ENCODE measurements around the gene PSME3IP1. TPM values are rescaled to one million over a fixed set of nuclear protein-coding genes. Genes with fewer than 3 reads are reported as not detected.

Gene PSME3IP1
- total and polyA plus RNA-seq, 2 of the 4 experiments (the other 2 are of a cell fraction): 50.2 to 75.2 TPM

- Histone ChIP-seq H3K79me1 (ENCODE audit: low read depth in 1 of 2, low read length in 2 of 2) (peaks cover 21 to 73% of the 10 kb centered on the region in 2 experiments), H3K4me2 (ENCODE audit: low read depth, low read length) (peak overlapping the region; percentile 95), H3K18ac (ENCODE audit: low read depth, low read length) (no peak overlapping the region; the same call in 1 of the 2 replicates), H4K5ac (ENCODE audit: low read depth, low read length) (peak overlapping the region; percentile 70), H4K20me1 (ENCODE audit: insufficient read depth, low read length) (peaks cover 12% of the 10 kb centered on the region; the same call in 1 of the 2 replicates), H3K4me3 (ENCODE audit: insufficient read depth, low read depth, low read length) (peak overlapping the region; percentile 90), H2BK15ac (ENCODE audit: low read depth, low read length) (no peak overlapping the region; the same call in 2 of the 3 replicates), H2BK20ac (ENCODE audit: low read depth, low read length) (no peak overlapping the region), H3K23ac (ENCODE audit: low read depth, low read length) (peak overlapping the region; percentile 63), H3K56ac (ENCODE audit: extremely low read depth, insufficient read depth, low read length) (peak overlapping the region; percentile 45), H3K4me1 (ENCODE audit: control insufficient read depth, insufficient read depth, low read length) (peaks cover 7% of the 10 kb centered on the region; the same call in 1 of the 2 replicates), H2AK9ac (replicated peaks; ENCODE audit: low read depth, low read length, poor library complexity) (peak overlapping the region; percentile 95), H2AK5ac (ENCODE audit: low read depth, low read length) (peak overlapping the region; percentile 59), H3K4ac (ENCODE audit: low read depth, low read length) (peak overlapping the region; percentile 85), H3K9me1 (ENCODE audit: insufficient read depth, low read length) (peaks cover 3% of the 10 kb centered on the region; the same call in 1 of the 2 replicates), H2BK120ac (ENCODE audit: low read depth, low read length) (no peak overlapping the region; the same call in 1 of the 2 replicates), H3K9me3 (ENCODE audit: control insufficient read depth, insufficient read depth, low read length) (no peaks in the 10 kb centered on the region), H3K27ac (ENCODE audit: insufficient read depth, low read length) (peak overlapping the region; percentile 88), H4K91ac (ENCODE audit: insufficient read depth, low read depth, low read length) (peak overlapping the region; percentile 72), H4K8ac (ENCODE audit: low read depth in 2 of 2, low read length in 2 of 2) (peak overlapping the region; percentile 80 to 90), H3K14ac (replicated peaks; ENCODE audit: low read depth, low read length) (peak overlapping the region; percentile 41; the same call in 1 of the 2 replicates), H3K27me3 (ENCODE audit: control insufficient read depth, insufficient read depth, low read length) (no peaks in the 10 kb centered on the region), H2AFZ (replicated peaks; ENCODE audit: low read length, poor library complexity) (peak overlapping the region; percentile 93), H3K9ac (ENCODE audit: low read depth, low read length) (peak overlapping the region; percentile 89), H2BK5ac (ENCODE audit: low read depth, low read length, poor library complexity, severe bottlenecking) (peak overlapping the region; percentile 74), H3K36me3 (ENCODE audit: control insufficient read depth, insufficient read depth, low read length) (no peaks in the 10 kb centered on the region; the same call in 1 of the 2 replicates)
- POLR2A ChIA-PET (ENCODE audit: unreplicated experiment): no interaction called here
- TSS peak; percentile 52 for BruUV-seq (replicated peaks)
- CTCF ChIA-PET: interaction anchor here (0.6 to 0.9 kb wide), 5 partner anchors 12 to 224 kb away, joined by 3 to 6 read pairs (median 4); no protein-coding TSS in a partner anchor
- intact Hi-C loops (cut with micrococcal nuclease): no loop called here
- in situ Hi-C loops (cut with MboI; ENCODE audit: low sequenced_read_pairs): no loop called here
- dilution Hi-C loops (cut with HindIII; ENCODE audit: low sequenced_read_pairs, unreplicated experiment): no loop called here
- WGBS, 2 experiments (ENCODE audit: extremely low coverage in 2 of 2, insufficient read length in 1 of 2): 0% methylated on average over 4 of the region's 37 CpGs; no CpG with 5 or more reads in 1 of the 2 experiments
- ATAC-seq (ENCODE audit: low read depth) (peak; percentile 12), DNase-seq (peak; percentile 70)
- TF ChIP-seq MXI1 (IDR thresholded peaks at IDR 0.05; ENCODE audit: borderline replicate concordance, low read depth, low read length) (0 out of 2 replicates have a peak, but pooled peaks have one; percentile 25), RCOR1 (IDR thresholded peaks at IDR 0.05; ENCODE audit: insufficient replicate concordance, low read length) (no peak)
Measured at GRCh38 chr16:57185446-57185944, 344 bp downstream of the PSME3IP1 start.
